IPS-18c (cell line): Measurements from ENCODE around the gene JPH2.

Source experiments
- H3K4me3 ChIP-seq: 2 replicates; pipeline ENCODE4 v1.7.0; 2013; ENCODE audit warnings: low read depth, mild to moderate bottlenecking, low read length, moderate library complexity; ENCODE audit not compliant: insufficient read depth
- H3K9me3 ChIP-seq: one replicate; pipeline ENCODE4 v1.6.1; 2013; ENCODE audit warnings: mild to moderate bottlenecking, low read length, moderate library complexity; ENCODE audit not compliant: control insufficient read depth, insufficient read depth

JPH2 gene

GRCh38 chr20:44081888-44082287, 105.1 kb downstream of the JPH2 start:
- no peak overlapping the region for H3K4me3 ChIP-seq
- no peaks in the 10 kb centered on the region for H3K9me3 ChIP-seq

- H3K9me3 ChIP-seq, result no peaks in the 10 kb centered on the region
- H3K4me3 ChIP-seq, result no peak overlapping the region
Observed at GRCh38 chr20:44081476-44081875, 105.5 kb downstream of the JPH2 start.

GRCh38 chr20:44080646-44081267, 106.2 kb downstream of the JPH2 start:
- H3K4me3 ChIP-seq, result no peak overlapping the region
- H3K9me3 ChIP-seq, result no peaks in the 10 kb centered on the region

GRCh38 chr20:44080064-44080463, 106.9 kb downstream of the JPH2 start:
- H3K4me3 ChIP-seq, result no peak overlapping the region
- H3K9me3 ChIP-seq, result no peaks in the 10 kb centered on the region

- Histone ChIP-seq H3K4me3 (no peak overlapping the region), H3K9me3 (no peaks in the 10 kb centered on the region)
Observed at GRCh38 chr20:44079291-44079690, 107.7 kb downstream of the JPH2 start.

GRCh38 chr20:44075950-44076232, 111.1 kb downstream of the JPH2 start:
- H3K9me3 ChIP-seq, result no peaks in the 10 kb centered on the region
- no peak overlapping the region for H3K4me3 ChIP-seq

- H3K9me3 ChIP-seq, result no peaks in the 10 kb centered on the region
- H3K4me3 ChIP-seq, result no peak overlapping the region
Observed at GRCh38 chr20:44075191-44075949, 111.6 kb downstream of the JPH2 start.

- Histone ChIP-seq H3K9me3 (no peaks in the 10 kb centered on the region), H3K4me3 (no peak overlapping the region)
Observed at GRCh38 chr20:44074252-44075151, 112.5 kb downstream of the JPH2 start.

GRCh38 chr20:44073675-44074071, 113.3 kb downstream of the JPH2 start:
- H3K9me3 ChIP-seq, result no peaks in the 10 kb centered on the region
- no peak overlapping the region for H3K4me3 ChIP-seq

GRCh38 chr20:44073011-44073674, 113.8 kb downstream of the JPH2 start:
- no peaks in the 10 kb centered on the region for H3K9me3 ChIP-seq
- H3K4me3 ChIP-seq, result no peak overlapping the region

GRCh38 chr20:44072384-44072783, 114.6 kb downstream of the JPH2 start:
- no peaks in the 10 kb centered on the region for H3K9me3 ChIP-seq
- no peak overlapping the region for H3K4me3 ChIP-seq

- Histone ChIP-seq H3K4me3 (no peak overlapping the region), H3K9me3 (no peaks in the 10 kb centered on the region)
Observed at GRCh38 chr20:44071526-44072111, 115.4 kb downstream of the JPH2 start.

GRCh38 chr20:44071057-44071456, 115.9 kb downstream of the JPH2 start:
- H3K4me3 ChIP-seq, result no peak overlapping the region

GRCh38 chr20:44070139-44070900, 116.7 kb downstream of the JPH2 start:
- Histone ChIP-seq H3K4me3 (no peak overlapping the region), H3K9me3 (no peaks in the 10 kb centered on the region)

More at GRCh38 chr20:44071057-44071456, 115.9 kb downstream of the JPH2 start:
- H3K9me3 ChIP-seq, result no peaks in the 10 kb centered on the region

GRCh38 chr20:44069203-44070011, 117.6 kb downstream of the JPH2 start:
- no peaks in the 10 kb centered on the region for H3K9me3 ChIP-seq

More at GRCh38 chr20:44069203-44070011, 117.6 kb downstream of the JPH2 start:
- H3K4me3 ChIP-seq, result no peak overlapping the region
